Fibroblast of skin of left biceps (primary cell): Measurements from ENCODE around the gene NAE1.
"Not testable (repeated sequence)": the region's sequence is repeated elsewhere in the genome, so short reads cannot be mapped to it uniquely, and the experiment has no call there.

Experiments
- DNase-seq, 2 experiments: peaks; one replicate each; pipeline ENCODE4 v3.0.0-alpha.2; 2013; ENCODE audit warnings: low read depth in 2 of 2

NAE1 gene

GRCh38 chr16:66802159-66802558 lies 28.6 kb downstream of the NAE1 start:
- no peak for DNase-seq

- DNase-seq: no peak
These were observed 29.3 kb downstream of the NAE1 start, which contains the start of gene TERB1 for GRCh38 chr16:66801320-66802105. Gene TERB1, minus strand, starts transcription at chr16:66801584. Its CDS starts 4,786 bp downstream, at chr16:66796798.

GRCh38 chr16:66800856-66801255 lies 29.9 kb downstream of the NAE1 start:
- no peak for DNase-seq

- DNase-seq: peak in 1 of 2 experiments; percentile 7
These were observed 32.6 kb downstream of the NAE1 start for GRCh38 chr16:66798161-66798560.

GRCh38 chr16:66793984-66794383 lies 36.8 kb downstream of the NAE1 start:
- not testable (repeated sequence) for DNase-seq

GRCh38 chr16:66790130-66790733 lies 40.5 kb downstream of the NAE1 start:
- no peak for DNase-seq

- DNase-seq: no peak
These were observed 43.3 kb downstream of the NAE1 start for GRCh38 chr16:66787427-66787826.

GRCh38 chr16:66786551-66786950 lies 44.2 kb downstream of the NAE1 start:
- no peak for DNase-seq

- DNase-seq: no peak
These were observed 54.3 kb downstream of the NAE1 start for GRCh38 chr16:66776457-66776856.

GRCh38 chr16:66774981-66775380 lies 55.8 kb downstream of the NAE1 start:
- DNase-seq: no peak

- DNase-seq: no peak
These were observed 72.7 kb downstream of the NAE1 start for GRCh38 chr16:66758086-66758485.

- DNase-seq: no peak
These were observed 76.0 kb downstream of the NAE1 start for GRCh38 chr16:66754819-66755218.

GRCh38 chr16:66754211-66754610 lies 76.6 kb downstream of the NAE1 start:
- no peak for DNase-seq

GRCh38 chr16:66752958-66753357 lies 77.8 kb downstream of the NAE1 start:
- no peak for DNase-seq
